Colonic mucosa (tissue), 4 donors: ENCODE measurements around the gene PSMB5. TPM values are rescaled to one million over a fixed set of nuclear protein-coding genes. Genes with fewer than 3 reads are reported as not detected.

Experiments
- DNase-seq: peaks from one replicate; pipeline ENCODE4 v3.0.0-alpha.2; 2020
- H3K27ac ChIP-seq: fragments of 200-600 bp; one replicate; pipeline ENCODE4 v1.8.0; 2021
- H3K27me3 ChIP-seq: fragments of 200-600 bp; one replicate; pipeline ENCODE4 v1.8.0; 2021
- H3K36me3 ChIP-seq: fragments of 200-600 bp; one replicate; pipeline ENCODE4 v1.8.0; 2021
- H3K4me1 ChIP-seq: fragments of 200-600 bp; one replicate; pipeline ENCODE4 v1.8.0; 2021; ENCODE audit warnings: mild to moderate bottlenecking
- H3K4me3 ChIP-seq: fragments of 200-600 bp; one replicate; pipeline ENCODE4 v1.8.0; 2021
- H3K9ac ChIP-seq, 2 donors: one replicate each; pipeline ENCODE4 v1.7.0; 2013; ENCODE audit warnings: control low read depth in 2 of 2, low read depth in 2 of 2, low read length in 2 of 2
- H3K9me3 ChIP-seq: fragments of 200-600 bp; one replicate; pipeline ENCODE4 v1.8.0; 2021
- intact Hi-C: fragments of 100-400 bp; cut with DNase I; formaldehyde crosslinking; loops from one replicate; pipeline ENCODE4 v1.14.1; 2022
- total RNA-seq, 2 donors: library from RNA; stranded (reverse); fragmentation: NEBNext Ultra II Directional in 1 of 2; extraction: Animal tissue kit (Norgen Biotek cat#: 25700) in 1 of 2; gene quantifications; one replicate each; pipeline ENCODE4 v1.2.1, GENCODE V29; 2021
- TF ChIP-seq, protein P1 (sequence below): fragments of 200-600 bp; IDR thresholded peaks from one replicate; pipeline ENCODE4 v1.8.0; 2022; ENCODE audit warnings: antibody characterized with exemption, mild to moderate bottlenecking
- donor health status: healthy.
- donor health status: DM: no; HTN: no; CAD: no.
- donor health status: DM: no; HTN: no; CAD: no.

PSMB5 gene
- total RNA-seq, 2 donors from 2014 or later, result 99.7 to 137 TPM

DNA sequence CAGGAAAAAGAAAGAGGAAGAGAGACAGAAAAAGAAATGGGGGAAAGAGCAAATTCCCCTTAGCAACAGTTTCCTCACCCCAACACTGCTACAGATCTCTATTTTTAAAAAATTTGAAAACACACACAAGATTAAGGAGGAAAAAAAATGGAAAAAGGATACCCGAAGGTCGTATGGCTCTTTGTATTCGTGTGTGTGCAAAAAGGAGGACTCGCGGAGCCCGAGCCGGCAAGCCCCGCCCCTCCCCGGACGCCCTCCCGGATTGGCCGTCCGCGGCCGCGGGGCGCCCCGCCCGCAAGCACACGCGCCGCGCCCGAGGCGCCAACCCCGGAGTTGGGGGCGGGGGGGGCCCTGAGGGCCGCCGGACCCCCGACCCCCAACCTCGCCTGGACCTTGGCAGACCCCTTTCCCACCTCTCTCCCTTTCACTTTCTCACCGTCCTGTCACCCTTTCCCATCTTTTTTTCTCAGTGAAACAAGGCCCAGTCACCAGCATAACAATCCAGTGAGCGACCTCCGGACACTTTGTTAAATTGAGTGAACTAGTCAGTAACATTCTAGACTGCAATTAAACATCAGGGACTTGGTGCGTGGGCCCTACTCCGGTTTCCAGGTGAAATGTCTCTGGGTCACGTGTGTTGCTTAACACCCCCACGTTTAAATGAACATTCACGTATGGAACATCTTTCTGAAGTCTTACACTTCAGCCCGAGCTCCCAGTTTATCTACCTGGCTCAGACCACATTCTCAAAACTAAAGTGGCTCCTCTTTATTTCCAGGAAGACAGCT is 24.6 kb downstream of the PSMB5 start, which contains the start of gene C14orf93:
Gene C14orf93, minus strand, starts transcription at position 205 of the 788 bp plus-strand sequence. CDS start 11,120 bp downstream, outside the sequence.
- H3K27ac ChIP-seq, result peak within 1 kb of the TSS; percentile 60
- peak within 1 kb of the TSS; percentile 32 for H3K4me3 ChIP-seq
- no peaks in the 10 kb centered on the region for H3K36me3 ChIP-seq
- peaks cover 4% of the 10 kb centered on the region for H3K4me1 ChIP-seq
- H3K27me3 ChIP-seq, result no peaks in the 10 kb centered on the region
- peak within 1 kb of the TSS; percentile 64 to 77 for H3K9ac ChIP-seq
- DNase-seq, result peak; percentile 90
- no peaks in the 10 kb centered on the region for H3K9me3 ChIP-seq
- intact Hi-C loops, result no loop called here
- TF ChIP-seq, protein P1, sequence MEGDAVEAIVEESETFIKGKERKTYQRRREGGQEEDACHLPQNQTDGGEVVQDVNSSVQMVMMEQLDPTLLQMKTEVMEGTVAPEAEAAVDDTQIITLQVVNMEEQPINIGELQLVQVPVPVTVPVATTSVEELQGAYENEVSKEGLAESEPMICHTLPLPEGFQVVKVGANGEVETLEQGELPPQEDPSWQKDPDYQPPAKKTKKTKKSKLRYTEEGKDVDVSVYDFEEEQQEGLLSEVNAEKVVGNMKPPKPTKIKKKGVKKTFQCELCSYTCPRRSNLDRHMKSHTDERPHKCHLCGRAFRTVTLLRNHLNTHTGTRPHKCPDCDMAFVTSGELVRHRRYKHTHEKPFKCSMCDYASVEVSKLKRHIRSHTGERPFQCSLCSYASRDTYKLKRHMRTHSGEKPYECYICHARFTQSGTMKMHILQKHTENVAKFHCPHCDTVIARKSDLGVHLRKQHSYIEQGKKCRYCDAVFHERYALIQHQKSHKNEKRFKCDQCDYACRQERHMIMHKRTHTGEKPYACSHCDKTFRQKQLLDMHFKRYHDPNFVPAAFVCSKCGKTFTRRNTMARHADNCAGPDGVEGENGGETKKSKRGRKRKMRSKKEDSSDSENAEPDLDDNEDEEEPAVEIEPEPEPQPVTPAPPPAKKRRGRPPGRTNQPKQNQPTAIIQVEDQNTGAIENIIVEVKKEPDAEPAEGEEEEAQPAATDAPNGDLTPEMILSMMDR, result no peak

DNA sequence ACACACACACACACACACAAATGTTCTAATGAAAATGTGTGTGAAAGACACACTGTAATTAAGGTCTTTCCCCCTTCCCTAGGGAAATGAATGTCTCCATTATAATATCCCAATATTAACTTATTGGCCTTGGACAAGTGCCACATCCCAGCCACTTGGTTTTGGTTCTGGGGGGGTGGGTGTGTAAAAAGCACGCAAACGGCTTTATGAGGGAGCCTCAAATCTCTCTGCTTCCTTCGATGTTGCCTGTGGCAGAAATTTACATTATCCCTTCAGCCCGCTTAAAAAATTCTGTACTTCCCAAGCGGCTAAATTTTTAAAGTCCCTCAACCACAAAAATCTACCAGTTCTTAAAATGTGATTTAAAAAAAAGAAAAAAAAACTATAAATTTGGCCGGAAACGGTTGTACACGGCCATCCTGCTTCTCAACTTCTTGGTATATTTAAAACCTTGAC is 25.2 kb downstream of the PSMB5 start:
- TF ChIP-seq, protein P1, result no peak
- Histone ChIP-seq H3K36me3 (no peaks in the 10 kb centered on the region), H3K27ac (peak overlapping the region; percentile 60), H3K4me3 (peak overlapping the region; percentile 32), H3K9me3 (no peaks in the 10 kb centered on the region), H3K27me3 (no peaks in the 10 kb centered on the region), H3K9ac (peak overlapping the region in 1 of 2 donors; percentile 58), H3K4me1 (peaks cover 4% of the 10 kb centered on the region)
- no peak for DNase-seq
- intact Hi-C loops, result no loop called here

DNA sequence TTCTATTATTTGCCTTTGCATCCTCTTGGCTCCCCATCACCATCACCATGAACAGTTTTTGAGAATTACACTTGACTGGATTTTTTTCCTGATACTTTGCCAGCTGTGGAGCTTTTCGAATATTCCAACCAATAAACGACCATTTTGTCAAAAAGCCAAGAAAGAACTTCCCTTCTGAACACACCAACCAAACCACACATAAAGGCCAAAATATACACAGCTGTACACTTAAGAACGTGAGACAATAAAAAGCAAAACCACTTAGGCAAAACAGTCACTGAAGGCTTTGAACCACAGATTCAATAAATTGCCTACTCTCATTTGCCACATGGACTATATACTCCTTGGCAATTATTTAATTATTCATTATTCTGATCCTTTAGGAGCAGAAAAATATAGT is 25.9 kb downstream of the PSMB5 start:
- no peak overlapping the region for H3K27ac ChIP-seq
- intact Hi-C loops, result no loop called here
- TF ChIP-seq, protein P1, result no peak

GRCh38 chr14:23006544-23007419 is 27.9 kb downstream of the PSMB5 start:
- no peaks in the 10 kb centered on the region for H3K9me3 ChIP-seq
- intact Hi-C loops, result no loop called here
- H3K4me3 ChIP-seq, result peak overlapping the region; percentile 51
- H3K36me3 ChIP-seq, result no peaks in the 10 kb centered on the region
- peak; percentile 97 for DNase-seq
- H3K27me3 ChIP-seq, result no peaks in the 10 kb centered on the region
- H3K27ac ChIP-seq, result peak overlapping the region; percentile 99
- peak overlapping the region; percentile 77 to 98 for H3K9ac ChIP-seq
- TF ChIP-seq, protein P1, result no peak
- H3K4me1 ChIP-seq, result peaks cover 4% of the 10 kb centered on the region

More for the DNA sequence above, 25.9 kb downstream of the PSMB5 start:
- no peaks in the 10 kb centered on the region for H3K27me3 ChIP-seq
- DNase-seq, result no peak
- H3K4me3 ChIP-seq, result no peak overlapping the region
- H3K9me3 ChIP-seq, result no peaks in the 10 kb centered on the region
- H3K4me1 ChIP-seq, result peaks cover 4% of the 10 kb centered on the region
- H3K9ac ChIP-seq, result no peak overlapping the region
- no peaks in the 10 kb centered on the region for H3K36me3 ChIP-seq

DNA sequence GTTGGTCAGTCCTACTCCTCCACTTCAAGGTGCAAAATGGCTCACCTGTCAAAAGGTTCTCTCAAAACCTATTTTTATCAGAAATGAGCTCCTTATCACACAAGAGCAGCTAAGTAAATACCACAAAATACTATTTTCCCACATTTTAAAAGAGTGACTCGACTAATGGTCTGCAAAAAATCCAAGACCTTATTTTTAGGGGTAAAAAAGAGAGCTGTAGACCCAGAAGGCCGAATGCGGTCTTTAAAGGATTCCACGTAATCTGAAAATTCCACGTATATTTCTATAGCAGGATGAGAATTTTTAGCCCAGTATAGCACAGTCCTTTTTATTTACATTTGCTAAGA is 28.5 kb downstream of the PSMB5 start:
- peaks cover 4% of the 10 kb centered on the region for H3K4me1 ChIP-seq
- H3K9me3 ChIP-seq, result no peaks in the 10 kb centered on the region
- H3K9ac ChIP-seq, result peak overlapping the region; percentile 77 to 98
- no peaks in the 10 kb centered on the region for H3K36me3 ChIP-seq
- peak overlapping the region; percentile 99 for H3K27ac ChIP-seq
- H3K4me3 ChIP-seq, result peak overlapping the region; percentile 51
- no peak for DNase-seq
- intact Hi-C loops, result no loop called here
- TF ChIP-seq, protein P1, result no peak
- no peaks in the 10 kb centered on the region for H3K27me3 ChIP-seq
